A549 (cell line): ENCODE data around the gene SMTN. TPM values are rescaled to one million over a fixed set of nuclear protein-coding genes. Genes with fewer than 3 reads are reported as not detected.

Source experiments
- ATAC-seq, 2 experiments: fragments of 200-7000 bp in 1 of 2; fragments of >200 bp in 1 of 2; cut with Nextera tagmentation in 1 of 2; cut with Tn5 transposase in 1 of 2; 3 replicates each; pipeline versions ENCODE4 v1.8.0 to v1.9.1; 2018 to 2020; ENCODE audit warnings: mild to moderate bottlenecking in 1 of 2, moderate library complexity in 1 of 2
- CTCF ChIA-PET: fragments of 300-600 bp; sonication (Branson Sonifier 250); formaldehyde crosslinking; extraction: SDS; loops from one replicate; lab custom pipeline; 2021; ENCODE audit warnings: antibody characterized with exemption, inconsistent platforms; lab: Yijun Ruan, JAX
- POLR2A ChIA-PET: fragments of 350-600 bp; formaldehyde crosslinking; extraction: SDS; loops from one replicate; lab custom pipeline; 2021; ENCODE audit warnings: antibody characterized with exemption, inconsistent platforms; lab: Yijun Ruan, JAX
- DNase-seq, 2 experiments: peaks; one replicate each; pipeline versions ENCODE4 v3.0.0 to v3.0.0-alpha.2; 2011 to 2016; ENCODE audit warnings: low read depth in 1 of 2, low spot score in 1 of 2
- FAIRE-seq: peaks from 2 replicates; lab custom pipeline; 2011; peaks lifted over from hg19 to GRCh38; lab: Jason Lieb, UNC
- H3K27ac ChIP-seq, 2 experiments: fragments of >200 bp; sonication (Bioruptor Twin); formaldehyde crosslinking; 3 replicates each; pipeline ENCODE4 v1.5.1; 2016 to 2017
- H3K4me1 ChIP-seq: fragments of >200 bp; sonication (Bioruptor Twin); formaldehyde crosslinking; 3 replicates; pipeline ENCODE4 v1.6.1; 2016
- H3K4me2 ChIP-seq: fragments of >200 bp; sonication (Bioruptor Twin); formaldehyde crosslinking; 3 replicates; pipeline ENCODE4 v1.6.1; 2016
- H3K4me3 ChIP-seq: fragments of >200 bp; sonication (Bioruptor Twin); formaldehyde crosslinking; 3 replicates; pipeline ENCODE4 v1.5.1; 2016
- H3K9me3 ChIP-seq: fragments of >200 bp; sonication (Bioruptor Twin); formaldehyde crosslinking; 3 replicates; pipeline ENCODE4 v1.6.1; 2016
- CBX2 ChIP-seq: fragments of 200-600 bp; sonication (generic); IDR thresholded peaks from 2 replicates; pipeline ENCODE4 v1.6.1; 2016; ENCODE audit warnings: low read depth, mild to moderate bottlenecking, borderline replicate concordance
- CBX8 ChIP-seq: fragments of 200-600 bp; sonication (generic); IDR thresholded peaks from 2 replicates; pipeline ENCODE4 v1.6.1; 2016
- CHD4 ChIP-seq: fragments of 200-600 bp; sonication (generic); IDR thresholded peaks from 2 replicates; pipeline ENCODE4 v1.6.1; 2016; ENCODE audit warnings: antibody characterized with exemption, mild to moderate bottlenecking, borderline replicate concordance
- ESRRA ChIP-seq: fragments of 150-350 bp; IDR thresholded peaks from 2 replicates; pipeline ENCODE4 v1.6.1; 2014; ENCODE audit warnings: mild to moderate bottlenecking, low read length, borderline replicate concordance
- FOSL2 ChIP-seq, 2 experiments: fragments of 450-650 bp in 1 of 2; fragments of >200 bp in 1 of 2; sonication (Bioruptor Twin) in 1 of 2; formaldehyde crosslinking; IDR thresholded peaks; 2 replicates each; pipeline versions ENCODE4 v1.5.0 to v1.6.1; 2016 to 2020; ENCODE audit warnings: mild to moderate bottlenecking in 1 of 2, moderate library complexity in 1 of 2
- FOXS1 ChIP-seq: fragments of 250-450 bp; sonication (Bioruptor Pico); IDR thresholded peaks from 2 replicates; pipeline ENCODE4 v1.5.0; 2020; ENCODE audit warnings: mild to moderate bottlenecking, moderate library complexity
- GATA3 ChIP-seq: IDR thresholded peaks from 2 replicates; pipeline ENCODE4 v1.6.1; 2012; ENCODE audit warnings: borderline replicate concordance
- HEYL ChIP-seq: fragments of 250-450 bp; sonication (Bioruptor Pico); IDR thresholded peaks from 2 replicates; pipeline ENCODE4 v1.8.0; 2021; ENCODE audit warnings: mild to moderate bottlenecking, moderate library complexity
- HMGXB4 ChIP-seq: fragments of 250-450 bp; sonication (Bioruptor Pico); IDR thresholded peaks from 2 replicates; pipeline ENCODE4 v1.5.0; 2021; ENCODE audit warnings: mild to moderate bottlenecking, moderate library complexity, borderline replicate concordance
- HOXA7 ChIP-seq: fragments of 250-450 bp; sonication (Bioruptor Pico); IDR thresholded peaks from 2 replicates; pipeline ENCODE4 v1.5.0; 2020; ENCODE audit warnings: mild to moderate bottlenecking, moderate library complexity
- HOXB5 ChIP-seq: fragments of 250-450 bp; sonication (Bioruptor Pico); IDR thresholded peaks from 2 replicates; pipeline ENCODE4 v1.5.0; 2020; ENCODE audit warnings: mild to moderate bottlenecking, moderate library complexity
- JUNB ChIP-seq: fragments of >200 bp; sonication (Bioruptor Twin); formaldehyde crosslinking; IDR thresholded peaks from 2 replicates; pipeline ENCODE4 v1.6.1; 2016
- KDM1A ChIP-seq: fragments of 200-600 bp; sonication (generic); IDR thresholded peaks from 2 replicates; pipeline ENCODE4 v1.6.1; 2016; ENCODE audit warnings: low read depth, mild to moderate bottlenecking
- MAFK ChIP-seq: fragments of 450-650 bp; IDR thresholded peaks from 2 replicates; pipeline ENCODE4 v1.6.1; 2014; ENCODE audit not compliant: partially characterized antibody
- MAZ ChIP-seq: fragments of 150-350 bp; IDR thresholded peaks from 2 replicates; pipeline ENCODE4 v1.6.1; 2014; ENCODE audit warnings: antibody characterized with exemption, low read depth, low read length, borderline replicate concordance
- PHF8 ChIP-seq: fragments of 200-600 bp; sonication (generic); IDR thresholded peaks from 2 replicates; pipeline ENCODE4 v1.6.1; 2016; ENCODE audit warnings: low read depth, mild to moderate bottlenecking, antibody characterized with exemption, moderate library complexity, borderline replicate concordance
- RAD21 ChIP-seq, 2 experiments: fragments of >200 bp in 1 of 2; sonication (Bioruptor Twin) in 1 of 2; formaldehyde crosslinking in 1 of 2; IDR thresholded peaks in 1 of 2; conservative IDR thresholded peaks in 1 of 2; 2 replicates in 1 of 2; 3 replicates in 1 of 2; pipeline ENCODE4 v1.6.1; 2012 to 2018; ENCODE audit warnings: inconsistent platforms in 1 of 2
- RCOR1 ChIP-seq: fragments of 150-350 bp; IDR thresholded peaks from 2 replicates; pipeline ENCODE4 v1.6.1; 2014; ENCODE audit warnings: antibody characterized with exemption, low read length, low read depth
- RFX5 ChIP-seq: fragments of 450-650 bp; IDR thresholded peaks from 2 replicates; pipeline ENCODE4 v1.7.1; 2014; ENCODE audit warnings: antibody characterized with exemption, mild to moderate bottlenecking, moderate library complexity
- SMC3 ChIP-seq: fragments of >200 bp; sonication (Bioruptor Twin); formaldehyde crosslinking; IDR thresholded peaks from 3 replicates; pipeline ENCODE4 v1.6.1; 2018; ENCODE audit warnings: inconsistent platforms
- TP53 ChIP-seq: fragments of 250-450 bp; sonication (Bioruptor Pico); IDR thresholded peaks from 2 replicates; pipeline ENCODE4 v1.5.0; 2021; ENCODE audit warnings: mild to moderate bottlenecking, moderate library complexity
- WGBS: methylation state at CpG from one replicate; pipeline ENCODE4 v1.1.6; 2017; ENCODE audit errors: missing lambda C conversion rate; 5-methylcytosine and 5-hydroxymethylcytosine counted together
- polyA plus RNA-seq, 4 experiments: library from polyadenylated mRNA; depleted of rRNA in 3 of 4; stranded (reverse); fragments of >200 nt; fragmentation: RNase III in 1 of 4; extraction: RNeasy Plus Mini Kit Qiagen cat#74134 plus additional on column Dnase treatment in 1 of 4; gene quantifications; 2 replicates in 3 of 4; 3 replicates in 1 of 4; pipeline ENCODE4 v1.2.3, GENCODE V29; 2011 to 2017
- TF ChIP-seq, protein P1 (sequence below): fragments of 250-450 bp; sonication (Bioruptor Pico); IDR thresholded peaks from 2 replicates; pipeline ENCODE4 v1.5.0; 2020; ENCODE audit warnings: low read depth, mild to moderate bottlenecking, moderate library complexity
- TF ChIP-seq, protein P2 (sequence below): IDR thresholded peaks from 2 replicates; pipeline ENCODE4 v1.6.1; 2012
- TF ChIP-seq, protein P3 (sequence below): fragments of 450-650 bp; IDR thresholded peaks from 2 replicates; pipeline ENCODE4 v1.6.1; 2014; ENCODE audit warnings: antibody characterized with exemption

Gene SMTN
- polyA plus RNA-seq, 2 of the 4 experiments (the other 2 are of a cell fraction), result 12.7 to 33.1 TPM

- Histone ChIP-seq H3K4me3 (no peak overlapping the region), H3K27ac (no peak overlapping the region), H3K9me3 (no peaks in the 10 kb centered on the region), H3K4me2 (no peak overlapping the region), H3K4me1 (peaks cover 11% of the 10 kb centered on the region)
- 93% methylated on average over 3 of the region's 22 CpGs for WGBS
- no peak for FAIRE-seq
- no peak for TF ChIP-seq RCOR1
- no peak for TF ChIP-seq PHF8
- TF ChIP-seq MAFK, result no peak
- no peak for TF ChIP-seq SMC3
- no peak for TF ChIP-seq MAZ
- no peak for TF ChIP-seq HEYL (CRISPR knock-in tag)
- TF ChIP-seq, protein P1, sequence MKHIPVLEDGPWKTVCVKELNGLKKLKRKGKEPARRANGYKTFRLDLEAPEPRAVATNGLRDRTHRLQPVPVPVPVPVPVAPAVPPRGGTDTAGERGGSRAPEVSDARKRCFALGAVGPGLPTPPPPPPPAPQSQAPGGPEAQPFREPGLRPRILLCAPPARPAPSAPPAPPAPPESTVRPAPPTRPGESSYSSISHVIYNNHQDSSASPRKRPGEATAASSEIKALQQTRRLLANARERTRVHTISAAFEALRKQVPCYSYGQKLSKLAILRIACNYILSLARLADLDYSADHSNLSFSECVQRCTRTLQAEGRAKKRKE (CRISPR knock-in tag), result no peak
- no peak for TF ChIP-seq HOXB5
- no peak for TF ChIP-seq KDM1A
- TF ChIP-seq CHD4, result no peak
- TF ChIP-seq TP53 (CRISPR knock-in tag), result no peak
- TF ChIP-seq, protein P2, sequence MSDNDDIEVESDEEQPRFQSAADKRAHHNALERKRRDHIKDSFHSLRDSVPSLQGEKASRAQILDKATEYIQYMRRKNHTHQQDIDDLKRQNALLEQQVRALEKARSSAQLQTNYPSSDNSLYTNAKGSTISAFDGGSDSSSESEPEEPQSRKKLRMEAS, result no peak
- TF ChIP-seq RAD21 (conservative IDR thresholded peaks at IDR 0.05 in 1 of 2, IDR thresholded peaks at IDR 0.05 in 1 of 2), result no peak
- TF ChIP-seq ESRRA, result no peak
- no peak for TF ChIP-seq HOXA7 (CRISPR knock-in tag)
- no peak for TF ChIP-seq FOSL2 (IDR thresholded peaks at IDR 0.05)
- no peak for TF ChIP-seq FOSL2 (CRISPR knock-in tag; IDR thresholded peaks at IDR 0.05)
- CTCF ChIA-PET, result interaction anchor here (0.8 to 3.3 kb wide), 4 partner anchors 9 to 115 kb away, joined by 3 to 17 read pairs (median 4); partner anchors contain the start of gene SELENOM
- no peak for ATAC-seq
- DNase-seq, result no peak
- POLR2A ChIA-PET, result no interaction called here
Measured at GRCh38 chr22:31126128-31126868, 45.2 kb downstream of the SMTN start.

GRCh38 chr22:31126869-31127175 is 45.7 kb downstream of the SMTN start:
- no peak overlapping the region for H3K27ac ChIP-seq
- no peaks in the 10 kb centered on the region for H3K9me3 ChIP-seq
- no peak for DNase-seq
- no peak overlapping the region for H3K4me2 ChIP-seq
- H3K4me3 ChIP-seq, result no peak overlapping the region
- peaks cover 11% of the 10 kb centered on the region for H3K4me1 ChIP-seq
- no peak for ATAC-seq
- 97% methylated on average over 7 of the region's 13 CpGs for WGBS
- FAIRE-seq, result no peak
- POLR2A ChIA-PET, result no interaction called here
- CTCF ChIA-PET, result interaction anchor here (3.3 kb wide), 1 partner anchor 19 kb away, joined by 17 read pairs; the partner anchor contains the start of gene SELENOM
- no peak for TF ChIP-seq PHF8
- TF ChIP-seq FOSL2 (IDR thresholded peaks at IDR 0.05), result no peak
- TF ChIP-seq FOSL2 (CRISPR knock-in tag; IDR thresholded peaks at IDR 0.05), result no peak
- no peak for TF ChIP-seq CBX8
- TF ChIP-seq TP53 (CRISPR knock-in tag), result no peak
- TF ChIP-seq HMGXB4 (CRISPR knock-in tag), result no peak
- no peak for TF ChIP-seq ESRRA
- TF ChIP-seq KDM1A, result no peak
- no peak for TF ChIP-seq RCOR1
- TF ChIP-seq CBX2, result no peak
- TF ChIP-seq, protein P3, sequence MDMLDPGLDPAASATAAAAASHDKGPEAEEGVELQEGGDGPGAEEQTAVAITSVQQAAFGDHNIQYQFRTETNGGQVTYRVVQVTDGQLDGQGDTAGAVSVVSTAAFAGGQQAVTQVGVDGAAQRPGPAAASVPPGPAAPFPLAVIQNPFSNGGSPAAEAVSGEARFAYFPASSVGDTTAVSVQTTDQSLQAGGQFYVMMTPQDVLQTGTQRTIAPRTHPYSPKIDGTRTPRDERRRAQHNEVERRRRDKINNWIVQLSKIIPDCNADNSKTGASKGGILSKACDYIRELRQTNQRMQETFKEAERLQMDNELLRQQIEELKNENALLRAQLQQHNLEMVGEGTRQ, result no peak
- no peak for TF ChIP-seq MAZ
- TF ChIP-seq MAFK, result no peak
- no peak for TF ChIP-seq RFX5
- no peak for TF ChIP-seq FOXS1 (CRISPR knock-in tag)
- no peak for TF ChIP-seq GATA3
- no peak for TF ChIP-seq JUNB
- TF ChIP-seq, all 56 proteins: peak for 0
